SK-N-SH (cell line): Measurements from ENCODE around the gene SKI.
A peak's percentile ranks its signal among the peaks of the same experiment; 100 is the strongest.

Experiments
- MXI1 ChIP-seq: IDR thresholded peaks from 2 replicates; pipeline ENCODE4 v1.6.1; 2012; ENCODE audit warnings: mild to moderate bottlenecking, low read depth, low read length, improper control_type of control experiment
- REST ChIP-seq: IDR thresholded peaks from 2 replicates; pipeline ENCODE4 v1.6.1; 2012; ENCODE audit warnings: mild to moderate bottlenecking, low read depth, low read length, moderate library complexity
- RFX5 ChIP-seq: IDR thresholded peaks from 2 replicates; pipeline ENCODE4 v1.6.1; 2012; ENCODE audit warnings: mild to moderate bottlenecking, improper control_type of control experiment, low read length
- SIN3A ChIP-seq: IDR thresholded peaks from 2 replicates; pipeline ENCODE4 v1.6.1; 2012; ENCODE audit warnings: low read depth, mild to moderate bottlenecking, low read length, moderate library complexity, borderline replicate concordance
- TAF1 ChIP-seq: IDR thresholded peaks from 2 replicates; pipeline ENCODE4 v1.6.1; 2012; ENCODE audit warnings: low read depth, mild to moderate bottlenecking, low read length, moderate library complexity, borderline replicate concordance
- USF2 ChIP-seq: fragments of 150-350 bp; IDR thresholded peaks from 2 replicates; pipeline ENCODE4 v1.6.1; 2017; ENCODE audit warnings: antibody characterized with exemption, low read length, low read depth, borderline replicate concordance

- no peak for TF ChIP-seq SIN3A
- TF ChIP-seq REST = no peak
- no peak for TF ChIP-seq USF2
- TF ChIP-seq MXI1 = no peak
- TF ChIP-seq TAF1 = 0 out of 2 replicates have a peak, but pooled peaks have one; percentile 11
- no peak for TF ChIP-seq RFX5
Observed at GRCh38 chr1:2212532-2213491, 15.3 kb upstream of the SKI start.
